Activated T-helper 2 cell treated with anti-CD3 and anti-CD28 coated beads, Interferon-gamma antibody, Interleukin-2, Interleukin-4, amounts not matched to agents 10 μg/mL and 5 μg/mL and 100 μg/mL, durations not matched to agents 14 hours and 24 hours and 36 hours (primary cell): Measurements from ENCODE around the gene PCLAF. TPM values are rescaled to one million over a fixed set of nuclear protein-coding genes. Genes with fewer than 3 reads are reported as not detected.
"Not testable (repeated sequence)": the region's sequence is repeated elsewhere in the genome, so short reads cannot be mapped to it uniquely, and the experiment has no call there.

Source experiments
- DNase-seq: peaks from one replicate; pipeline ENCODE4 v3.0.0; 2021; ENCODE audit warnings: low spot score
- H3K27ac Mint-ChIP-seq: one replicate; pipeline ENCODE4 v1.8.0; 2021; ENCODE audit warnings: mixed read lengths
- H3K27me3 Mint-ChIP-seq: one replicate; pipeline ENCODE4 v1.8.0; 2021; ENCODE audit warnings: low read depth, mixed read lengths
- H3K36me3 Mint-ChIP-seq: one replicate; pipeline ENCODE4 v1.8.0; 2021; ENCODE audit warnings: low read depth, mixed read lengths
- H3K4me1 Mint-ChIP-seq: one replicate; pipeline ENCODE4 v1.8.0; 2021; ENCODE audit warnings: low read depth, mixed read lengths
- H3K4me3 Mint-ChIP-seq: one replicate; pipeline ENCODE4 v1.8.0; 2021; ENCODE audit warnings: low read depth, mild to moderate bottlenecking, moderate library complexity, mixed read lengths
- H3K9me3 Mint-ChIP-seq: one replicate; pipeline ENCODE4 v1.8.0; 2021; ENCODE audit warnings: mixed read lengths
- intact Hi-C: fragments of 100-400 bp; cut with micrococcal nuclease; formaldehyde crosslinking; loops from one replicate; pipeline ENCODE4 v1.15.1; 2023
- total RNA-seq: library from RNA; stranded (reverse); gene quantifications from 2 replicates; pipeline ENCODE4 v1.2.3, GENCODE V29; 2022

The PCLAF gene
- total RNA-seq, 1 donor from 2014 or later = 59.9 TPM

DNA sequence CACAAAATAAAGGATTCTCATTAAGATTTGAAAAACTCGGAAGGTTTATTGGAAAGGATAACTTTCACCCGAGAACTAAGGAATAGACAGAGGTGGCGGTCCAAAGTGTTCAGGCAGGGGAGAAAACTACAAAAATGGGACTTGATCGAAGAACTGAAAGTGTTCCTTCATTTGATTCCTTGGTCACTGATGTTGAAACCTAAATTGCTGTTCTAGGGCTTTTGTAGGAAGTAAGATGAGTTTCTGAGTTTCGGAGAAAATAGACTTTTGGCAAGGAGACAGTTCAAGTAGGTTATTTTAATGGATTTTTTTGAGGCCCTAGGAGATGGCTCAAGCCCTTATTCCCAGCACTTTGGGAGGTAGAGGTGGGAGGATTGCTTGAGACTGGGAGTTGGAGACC lies 7.8 kb upstream of the PCLAF start:
- H3K4me1 Mint-ChIP-seq = peaks cover 14% of the 10 kb centered on the region
- intact Hi-C loops = loop anchor here (5.0 to 10.0 kb wide), 2 partner anchors 53 to 294 kb away; partner anchors contain the start of genes CIAO2A and SNX1
- H3K4me3 Mint-ChIP-seq = peak overlapping the region; percentile 100
- no peaks in the 10 kb centered on the region for H3K27me3 Mint-ChIP-seq
- H3K36me3 Mint-ChIP-seq = peaks cover 8% of the 10 kb centered on the region
- H3K27ac Mint-ChIP-seq = no peak overlapping the region
- no peaks in the 10 kb centered on the region for H3K9me3 Mint-ChIP-seq
- no peak for DNase-seq

DNA sequence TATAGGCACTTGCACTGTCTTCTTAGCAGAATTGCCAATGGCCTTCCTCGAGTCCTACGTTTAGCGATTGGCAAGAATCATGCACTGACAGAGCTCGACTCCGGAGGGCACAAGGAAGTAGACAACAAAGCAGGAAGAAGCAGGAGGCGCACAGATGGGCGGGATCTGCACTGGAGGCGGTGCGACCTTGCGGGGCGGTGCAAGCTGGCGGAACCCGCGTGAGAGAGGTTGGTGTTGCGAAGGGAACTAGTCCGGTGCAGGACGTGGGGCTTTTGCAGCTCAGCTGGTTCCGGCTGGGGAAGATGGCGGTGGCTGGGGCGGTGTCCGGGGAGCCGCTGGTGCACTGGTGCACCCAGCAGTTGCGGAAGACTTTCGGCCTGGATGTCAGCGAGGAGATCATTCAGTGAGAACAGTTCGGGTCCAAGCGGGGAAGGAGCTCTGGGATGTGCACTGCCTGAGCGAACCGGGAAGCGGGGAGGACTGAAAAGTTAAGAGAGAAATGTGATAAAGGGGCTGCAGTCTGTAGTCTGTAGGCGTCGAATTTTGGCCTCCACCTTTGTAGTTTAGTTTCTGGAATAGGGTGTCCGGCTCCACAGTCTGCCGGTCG lies 6.4 kb upstream of the PCLAF start, which contains the start of gene TRIP4:
Gene TRIP4, plus strand, starts transcription at position 275 of the 607 bp plus-strand sequence. Its CDS starts 28 bp downstream, at position 303.
- no peaks in the 10 kb centered on the region for H3K27me3 Mint-ChIP-seq

GRCh38 chr15:64386291-64386690 lies 5.0 kb upstream of the PCLAF start:
- Mint-ChIP-seq H3K9me3 (no peaks in the 10 kb centered on the region), H3K27me3 (no peaks in the 10 kb centered on the region), H3K27ac (no peak overlapping the region), H3K4me1 (peaks cover 22% of the 10 kb centered on the region), H3K36me3 (peaks cover 5% of the 10 kb centered on the region), H3K4me3 (no peak overlapping the region)
- intact Hi-C loops = loop anchor here (5.0 to 10.0 kb wide), 2 partner anchors 56 to 291 kb away; partner anchors contain the start of genes CIAO2A and SNX1
- DNase-seq = no peak

More for the DNA sequence above, 6.4 kb upstream of the PCLAF start, which contains the start of gene TRIP4:
- intact Hi-C loops = loop anchor here (1.0 to 10.0 kb wide), 4 partner anchors 31 to 293 kb away; partner anchors contain the start of genes CIAO2A, CSNK1G1 and SNX1
- H3K36me3 Mint-ChIP-seq = peaks cover 3% of the 10 kb centered on the region
- H3K9me3 Mint-ChIP-seq = no peaks in the 10 kb centered on the region
- peaks cover 14% of the 10 kb centered on the region for H3K4me1 Mint-ChIP-seq
- peak within 1 kb of the TSS; percentile 100 for H3K4me3 Mint-ChIP-seq
- peak within 1 kb of the TSS; percentile 93 for H3K27ac Mint-ChIP-seq
- DNase-seq = peak; percentile 96

DNA sequence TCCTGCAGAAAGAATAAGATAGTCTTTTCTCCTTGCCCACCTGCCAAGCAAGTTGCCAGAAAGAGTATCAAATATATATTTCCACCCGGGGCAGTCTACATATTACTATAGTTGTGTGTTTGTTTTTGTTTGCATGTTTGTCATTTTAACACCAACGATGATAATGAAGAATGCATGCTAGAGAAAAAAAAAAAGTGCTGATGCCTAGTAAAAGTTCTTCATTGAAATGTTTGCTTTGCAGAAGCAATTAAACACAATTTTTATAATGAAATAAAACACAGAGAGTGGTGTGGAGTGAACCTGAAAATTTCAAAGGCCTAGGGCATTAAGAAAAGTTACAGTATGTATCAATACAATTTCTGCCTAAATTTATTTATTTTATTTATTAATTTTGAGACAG lies 2.5 kb upstream of the PCLAF start:
- no peak overlapping the region for H3K27ac Mint-ChIP-seq
- H3K9me3 Mint-ChIP-seq = no peaks in the 10 kb centered on the region
- no peaks in the 10 kb centered on the region for H3K27me3 Mint-ChIP-seq
- H3K4me3 Mint-ChIP-seq = no peak overlapping the region
- H3K36me3 Mint-ChIP-seq = peaks cover 16% of the 10 kb centered on the region
- H3K4me1 Mint-ChIP-seq = peaks cover 24% of the 10 kb centered on the region
- no peak for DNase-seq
- intact Hi-C loops = loop anchor here (10.0 kb wide), 1 partner anchor 289 kb away; the partner anchor contains the start of genes CIAO2A and SNX1

DNA sequence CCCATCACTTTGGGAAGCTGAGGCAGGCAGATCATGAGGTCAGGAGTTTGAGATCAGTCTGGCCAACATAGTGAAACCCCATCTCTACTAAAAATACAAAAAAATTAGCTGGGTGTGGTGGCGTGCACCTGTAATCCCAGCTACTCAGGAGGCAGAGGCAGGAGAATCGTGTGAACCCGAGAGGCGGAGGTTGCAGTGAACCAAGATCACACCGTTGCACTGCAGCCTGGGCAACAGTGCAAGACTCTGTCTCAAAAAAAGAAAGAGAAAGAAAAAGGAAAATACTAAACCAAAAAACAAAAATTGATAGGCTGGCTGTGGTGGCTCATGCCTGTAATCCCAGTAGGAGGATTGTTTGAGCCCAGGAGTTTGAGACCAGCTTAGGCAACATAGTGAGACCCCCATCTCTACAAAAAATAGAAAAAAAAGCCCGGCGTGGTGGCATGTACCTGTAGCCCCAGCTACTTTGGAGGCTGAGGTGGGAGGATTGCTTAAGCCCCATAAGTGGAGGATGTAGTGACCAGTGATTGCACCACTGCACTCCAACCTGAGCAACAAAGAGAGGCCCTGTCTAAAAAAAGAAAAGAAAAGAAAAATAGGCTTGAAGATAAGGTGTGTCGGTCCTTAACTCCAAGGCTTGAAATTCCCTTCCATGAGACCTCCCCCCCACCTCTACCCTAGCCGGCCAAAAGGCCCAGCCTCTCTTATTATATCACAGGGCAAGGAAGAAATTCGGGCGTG lies 941 bp downstream of the PCLAF start:
- not testable (repeated sequence) for H3K27me3 Mint-ChIP-seq, DNase-seq, H3K9me3 Mint-ChIP-seq
- Mint-ChIP-seq H3K27ac (peak overlapping the region; percentile 85), H3K4me1 (peaks cover 16% of the 10 kb centered on the region), H3K4me3 (peak overlapping the region; percentile 89), H3K36me3 (peaks cover 17% of the 10 kb centered on the region)
- intact Hi-C loops = loop anchor here (2.0 to 10.0 kb wide), 2 partner anchors 81 to 285 kb away; partner anchors contain the start of genes CIAO2A, SNX1 and ZNF609

DNA sequence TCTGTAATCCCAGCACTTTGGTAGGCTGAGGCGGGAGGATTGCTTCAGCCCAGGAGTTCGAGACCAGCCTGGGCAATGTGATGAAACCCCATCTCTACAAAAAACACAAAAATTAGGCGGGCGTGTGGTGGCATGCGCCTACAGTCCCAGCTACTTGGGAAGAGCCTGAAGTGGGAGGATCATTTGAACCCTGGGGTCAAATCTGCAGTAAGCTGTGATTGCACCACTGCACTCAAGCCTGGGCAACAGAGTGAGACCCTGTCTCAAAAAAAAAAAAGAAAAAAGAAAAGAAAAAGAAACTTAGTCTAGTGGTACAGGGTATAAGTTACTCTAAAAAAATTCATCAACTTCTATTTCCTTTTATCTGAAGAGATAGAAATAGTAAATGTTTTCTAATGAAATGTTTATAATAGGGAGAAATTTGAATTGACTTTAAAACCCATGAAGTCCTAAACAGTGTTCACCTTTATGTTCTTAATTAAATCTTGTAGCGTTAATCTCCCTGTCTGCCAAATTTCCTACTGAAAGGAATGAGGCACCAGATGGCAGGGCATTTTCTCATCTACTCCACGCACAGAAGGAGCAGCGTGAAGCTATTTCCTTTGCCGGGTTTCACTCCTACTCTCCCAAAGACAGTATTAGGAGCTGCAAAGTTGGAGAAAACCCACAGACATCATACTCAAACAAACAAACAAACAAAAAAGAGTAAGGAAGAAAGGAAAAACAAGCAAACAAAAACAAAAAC lies 1.9 kb downstream of the PCLAF start:
- intact Hi-C loops = no loop called here
- Mint-ChIP-seq H3K4me1 (peaks cover 16% of the 10 kb centered on the region), H3K27ac (peak overlapping the region; percentile 68)

DNA sequence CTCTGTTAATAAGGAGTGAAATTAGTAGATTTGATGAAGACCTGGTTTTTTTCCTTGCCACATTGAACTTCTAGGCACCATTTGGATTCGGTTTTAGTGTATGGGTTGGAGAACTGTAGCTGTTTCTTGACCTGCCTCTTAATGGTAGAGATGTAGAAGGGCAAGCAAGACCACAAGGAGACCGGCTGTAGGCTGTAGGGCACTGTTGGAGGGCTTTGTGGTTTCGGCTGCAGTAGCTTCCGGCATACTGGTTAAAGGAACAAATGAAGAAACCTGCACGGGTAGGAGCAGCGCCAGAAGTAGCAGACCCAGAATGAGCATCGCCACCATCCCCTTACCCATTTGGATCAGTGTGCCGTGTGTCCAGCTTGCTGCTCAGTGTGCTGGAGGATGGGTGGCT lies 7.9 kb downstream of the PCLAF start:
- Mint-ChIP-seq H3K4me3 (peak overlapping the region; percentile 38), H3K4me1 (peaks cover 10% of the 10 kb centered on the region), H3K9me3 (no peaks in the 10 kb centered on the region), H3K27me3 (no peaks in the 10 kb centered on the region), H3K36me3 (peaks cover 34% of the 10 kb centered on the region), H3K27ac (peak overlapping the region; percentile 13)
- intact Hi-C loops = no loop called here
- DNase-seq = no peak

More for the DNA sequence above, 1.9 kb downstream of the PCLAF start:
- H3K9me3 Mint-ChIP-seq = no peaks in the 10 kb centered on the region
- H3K27me3 Mint-ChIP-seq = no peaks in the 10 kb centered on the region
- H3K36me3 Mint-ChIP-seq = peaks cover 23% of the 10 kb centered on the region
- H3K4me3 Mint-ChIP-seq = peak overlapping the region; percentile 89
- DNase-seq = no peak

DNA sequence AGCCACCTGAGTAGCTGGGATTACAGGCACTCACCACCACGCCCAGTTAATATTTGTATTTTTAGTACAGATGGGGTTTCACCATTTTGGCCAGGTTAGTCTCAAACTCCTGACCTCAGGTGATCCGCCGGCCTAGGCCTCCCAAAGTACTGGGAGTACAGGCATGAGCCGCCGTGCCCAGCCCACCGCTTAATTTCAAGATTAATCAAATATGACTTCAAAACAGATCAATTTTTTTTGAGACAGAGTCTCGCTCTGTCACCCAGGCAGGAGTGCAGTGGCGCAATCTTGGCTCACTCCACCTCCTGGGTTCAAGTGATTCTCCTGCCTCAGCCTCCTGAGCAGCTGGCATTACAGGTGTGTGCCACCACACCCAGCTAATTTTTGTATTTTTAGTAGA lies 9.9 kb downstream of the PCLAF start:
- H3K4me1 Mint-ChIP-seq = peaks cover 11% of the 10 kb centered on the region
- H3K27me3 Mint-ChIP-seq, DNase-seq, H3K27ac Mint-ChIP-seq, H3K4me3 Mint-ChIP-seq, H3K9me3 Mint-ChIP-seq, intact Hi-C loops: not testable (repeated sequence)
- H3K36me3 Mint-ChIP-seq = peaks cover 39% of the 10 kb centered on the region

DNA sequence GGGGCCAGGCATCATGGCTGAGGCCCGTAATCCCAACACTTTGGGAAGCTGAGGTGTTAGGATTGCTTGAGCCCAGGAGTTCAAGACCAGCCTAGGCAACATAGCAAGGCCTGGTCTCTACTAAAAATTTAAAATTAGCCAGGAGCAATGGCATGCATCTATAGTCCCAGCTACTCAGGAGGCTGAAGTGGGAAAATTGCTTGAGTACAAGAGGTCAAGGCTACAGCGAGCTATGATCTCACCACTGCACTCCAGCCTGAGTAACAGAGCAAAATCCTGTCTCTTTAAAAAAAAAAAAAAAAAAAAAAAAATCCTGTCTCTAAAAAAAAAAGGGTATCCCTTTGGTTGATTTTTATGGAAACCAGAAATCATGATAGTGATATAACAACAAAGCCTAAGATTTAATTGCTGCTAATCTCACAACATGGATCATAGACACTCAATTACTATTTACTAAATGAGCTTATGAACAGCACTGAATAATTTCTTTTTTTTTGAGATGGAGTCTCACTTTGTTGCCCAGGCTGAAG lies 12.1 kb downstream of the PCLAF start:
- no peak for DNase-seq
- H3K27me3 Mint-ChIP-seq = no peaks in the 10 kb centered on the region
- H3K9me3 Mint-ChIP-seq = no peaks in the 10 kb centered on the region
- intact Hi-C loops = no loop called here
- H3K4me3 Mint-ChIP-seq = no peak overlapping the region
- peaks cover 11% of the 10 kb centered on the region for H3K4me1 Mint-ChIP-seq
- H3K36me3 Mint-ChIP-seq = peaks cover 36% of the 10 kb centered on the region
- no peak overlapping the region for H3K27ac Mint-ChIP-seq

- Mint-ChIP-seq H3K27me3 (no peaks in the 10 kb centered on the region), H3K27ac (no peak overlapping the region), H3K36me3 (peaks cover 30% of the 10 kb centered on the region), H3K9me3 (no peaks in the 10 kb centered on the region), H3K4me3 (no peak overlapping the region), H3K4me1 (peaks cover 8% of the 10 kb centered on the region)
- intact Hi-C loops = no loop called here
- no peak for DNase-seq
Observed at GRCh38 chr15:64361259-64361658, 20.0 kb downstream of the PCLAF start.

DNA sequence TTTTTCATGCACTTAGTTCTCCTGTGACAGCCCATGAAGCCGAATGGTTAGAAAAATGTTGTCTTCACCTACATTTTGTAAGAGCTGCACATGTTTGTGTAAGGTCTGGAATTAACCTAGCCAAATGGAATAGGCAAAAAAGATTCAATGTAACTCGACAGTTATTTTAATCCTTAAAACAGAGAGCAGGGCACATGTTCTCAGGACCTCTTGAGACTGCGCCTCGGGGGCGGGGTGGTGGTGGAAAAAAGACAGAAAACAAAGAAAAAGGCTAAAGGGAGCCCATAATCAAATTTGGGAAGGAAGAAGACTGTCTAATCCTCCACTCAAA lies 24.6 kb downstream of the PCLAF start:
- Mint-ChIP-seq H3K4me3 (peak overlapping the region; percentile 95), H3K27ac (peak overlapping the region; percentile 95), H3K36me3 (peaks cover 22% of the 10 kb centered on the region), H3K4me1 (peaks cover 19% of the 10 kb centered on the region), H3K9me3 (no peaks in the 10 kb centered on the region), H3K27me3 (no peaks in the 10 kb centered on the region)
- intact Hi-C loops = loop anchor here (1.0 to 10.0 kb wide), 6 partner anchors 25 to 262 kb away; partner anchors contain the start of genes CIAO2A, PCLAF, PPIB and SNX1
- DNase-seq = no peak
